A549 treated with CpdA at 1 μM for 4 hours (cell line): ENCODE data around the gene PANX1. TPM values are rescaled to one million over a fixed set of nuclear protein-coding genes. Genes with fewer than 3 reads are reported as not detected.

Experiments used
- total RNA-seq: library from RNA; stranded (reverse); fragments of 200-300 nt; extraction: Qiagen RNA extraction; gene quantifications from 5 replicates; pipeline ENCODE4 v1.2.3, GENCODE V29; 2022; ENCODE audit warnings: low read depth

Gene PANX1, protein sequence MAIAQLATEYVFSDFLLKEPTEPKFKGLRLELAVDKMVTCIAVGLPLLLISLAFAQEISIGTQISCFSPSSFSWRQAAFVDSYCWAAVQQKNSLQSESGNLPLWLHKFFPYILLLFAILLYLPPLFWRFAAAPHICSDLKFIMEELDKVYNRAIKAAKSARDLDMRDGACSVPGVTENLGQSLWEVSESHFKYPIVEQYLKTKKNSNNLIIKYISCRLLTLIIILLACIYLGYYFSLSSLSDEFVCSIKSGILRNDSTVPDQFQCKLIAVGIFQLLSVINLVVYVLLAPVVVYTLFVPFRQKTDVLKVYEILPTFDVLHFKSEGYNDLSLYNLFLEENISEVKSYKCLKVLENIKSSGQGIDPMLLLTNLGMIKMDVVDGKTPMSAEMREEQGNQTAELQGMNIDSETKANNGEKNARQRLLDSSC
- 18.4 to 22.2 TPM (median 19.5 TPM) in 5 replicates for total RNA-seq

DNA sequence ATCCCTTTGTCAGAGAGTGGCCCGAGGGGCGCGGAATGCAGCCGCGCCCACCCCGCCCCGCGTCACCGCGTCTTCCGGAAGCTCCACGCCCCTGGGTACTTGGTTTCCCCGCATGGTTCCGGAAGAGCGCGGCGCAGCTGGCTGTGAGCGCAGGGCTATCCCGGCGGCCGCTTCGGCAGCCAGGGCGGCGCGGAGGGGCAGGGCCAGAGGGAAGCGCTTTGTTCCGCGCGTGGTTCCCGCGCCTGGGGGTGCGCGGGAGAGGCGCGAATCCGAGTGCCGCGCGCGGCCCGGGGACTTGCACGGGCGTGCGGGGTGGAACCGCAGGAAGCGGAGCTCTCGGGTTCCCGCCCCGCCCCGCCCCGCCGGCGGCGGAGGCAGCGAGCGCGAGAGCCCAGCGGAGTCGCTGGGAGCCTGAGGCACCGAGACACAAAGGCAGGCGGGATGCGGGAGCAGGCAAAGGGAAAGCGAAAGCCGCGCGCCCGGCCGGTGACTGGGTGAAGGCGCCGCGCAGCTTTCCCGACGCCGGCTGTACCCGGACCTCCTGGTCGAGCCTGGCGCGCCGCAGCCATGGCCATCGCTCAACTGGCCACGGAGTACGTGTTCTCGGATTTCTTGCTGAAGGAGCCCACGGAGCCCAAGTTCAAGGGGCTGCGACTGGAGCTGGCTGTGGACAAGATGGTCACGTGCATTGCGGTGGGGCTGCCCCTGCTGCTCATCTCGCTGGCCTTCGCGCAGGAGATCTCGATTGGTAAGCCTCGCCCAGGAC lies at the start of gene PANX1:
PANX1 (plus strand) TSS at position 96 of the 766 bp plus-strand sequence; CDS start at position 568, 472 bp downstream.

Other genes with a start within 250 kb of the PANX1 start
- not detected in 5 replicates for gene HEPHL1, start 107.5 kb upstream of the PANX1 start, total RNA-seq
- gene IZUMO1R, start 175.7 kb downstream of the PANX1 start, total RNA-seq: 0.09 TPM in 1 of 5 replicates, not detected in the others